Caki2 (cell line): Measurements from ENCODE around the gene STK35. TPM values are rescaled to one million over a fixed set of nuclear protein-coding genes. Genes with fewer than 3 reads are reported as not detected.
A peak's percentile ranks its signal among the peaks of the same experiment; 100 is the strongest.

Source experiments
- DNase-seq: peaks from one replicate; pipeline ENCODE4 v3.0.0-alpha.2; 2015; ENCODE audit warnings: low read depth
- in situ Hi-C: cut with HindIII; loops from 2 replicates; pipeline ENCODE4 v1.10.0; 2016; ENCODE audit warnings: low sequenced_read_pairs, low pct_unique_long_range_greater_than_20kb, mixed read lengths
- total RNA-seq: library from RNA; depleted of rRNA; stranded (reverse); fragments of >200 nt; shearing (Covaris generic); gene quantifications from 2 replicates; pipeline ENCODE4 v1.2.3, GENCODE V29; 2014; ENCODE audit warnings: low replicate concordance

The STK35 gene
- total RNA-seq, 1 experiment from 2014 or later = 12.6 TPM

GRCh38 chr20:2146080-2146867, 44.6 kb downstream of the STK35 start:
- in situ Hi-C loops = no loop called here
- no peak for DNase-seq

- no peak for DNase-seq
- in situ Hi-C loops = no loop called here
These were observed 47.9 kb downstream of the STK35 start for GRCh38 chr20:2149507-2149906.

- no peak for DNase-seq
- in situ Hi-C loops = no loop called here
These were observed 49.0 kb downstream of the STK35 start for GRCh38 chr20:2150660-2151059.

- peak; percentile 49 for DNase-seq
- in situ Hi-C loops = no loop called here
These were observed 50.2 kb downstream of the STK35 start for GRCh38 chr20:2151858-2152281.

- in situ Hi-C loops = no loop called here
- DNase-seq = no peak
These were observed 50.7 kb downstream of the STK35 start for GRCh38 chr20:2152317-2152716.

GRCh38 chr20:2153326-2153725, 51.7 kb downstream of the STK35 start:
- no peak for DNase-seq
- in situ Hi-C loops = no loop called here

- no peak for DNase-seq
- in situ Hi-C loops = no loop called here
These were observed 54.6 kb downstream of the STK35 start for GRCh38 chr20:2156224-2156623.

- in situ Hi-C loops = no loop called here
These were observed 55.3 kb downstream of the STK35 start for GRCh38 chr20:2156666-2157624.

GRCh38 chr20:2162125-2162822, 60.6 kb downstream of the STK35 start:
- DNase-seq = no peak

More at GRCh38 chr20:2156666-2157624, 55.3 kb downstream of the STK35 start:
- no peak for DNase-seq

GRCh38 chr20:2162823-2163166, 61.2 kb downstream of the STK35 start:
- in situ Hi-C loops = no loop called here
- no peak for DNase-seq

More at GRCh38 chr20:2162125-2162822, 60.6 kb downstream of the STK35 start:
- in situ Hi-C loops = no loop called here

GRCh38 chr20:2163312-2163711, 61.7 kb downstream of the STK35 start:
- DNase-seq = no peak
- in situ Hi-C loops = no loop called here

GRCh38 chr20:2163757-2164156, 62.1 kb downstream of the STK35 start:
- DNase-seq = no peak
- in situ Hi-C loops = no loop called here

GRCh38 chr20:2164421-2164820, 62.8 kb downstream of the STK35 start:
- in situ Hi-C loops = no loop called here
- no peak for DNase-seq

- DNase-seq = no peak
- in situ Hi-C loops = no loop called here
These were observed 63.3 kb downstream of the STK35 start for GRCh38 chr20:2164966-2165365.

GRCh38 chr20:2165871-2166270, 64.2 kb downstream of the STK35 start:
- no peak for DNase-seq
- in situ Hi-C loops = no loop called here

GRCh38 chr20:2167112-2167511, 65.5 kb downstream of the STK35 start:
- in situ Hi-C loops = no loop called here
- DNase-seq = no peak

- in situ Hi-C loops = no loop called here
- DNase-seq = no peak
These were observed 67.3 kb downstream of the STK35 start for GRCh38 chr20:2168946-2169345.

GRCh38 chr20:2169456-2170088, 67.9 kb downstream of the STK35 start:
- no peak for DNase-seq
- in situ Hi-C loops = no loop called here
